SK-N-SH (cell line): ENCODE results near the gene CNST. TPM values are rescaled to one million over a fixed set of nuclear protein-coding genes. Genes with fewer than 3 reads are reported as not detected.
"Not testable (repeated sequence)": the region's sequence is repeated elsewhere in the genome, so short reads cannot be mapped to it uniquely, and the experiment has no call there.

Experiments used
- CTCF ChIA-PET: fragments of 300-600, 350-600 bp; formaldehyde crosslinking; extraction: SDS; loops from one replicate; lab custom pipeline; 2021; lab: Yijun Ruan, JAX
- POLR2A ChIA-PET: fragments of 350-600 bp; sonication (Branson Sonifier 250); formaldehyde crosslinking; extraction: SDS; loops from one replicate; lab custom pipeline; 2020; ENCODE audit warnings: antibody characterized with exemption, inconsistent platforms; lab: Yijun Ruan, JAX
- DNase-seq: peaks from one replicate; pipeline ENCODE4 v3.0.0; 2012
- H2AFZ ChIP-seq: fragments of 200-600 bp; sonication (generic); 2 replicates; pipeline ENCODE4 v1.8.1; 2016; ENCODE audit warnings: antibody characterized with exemption, mild to moderate bottlenecking, low read depth
- H3F3A ChIP-seq: fragments of 200-600 bp; sonication (generic); replicated peaks from 2 replicates; pipeline ENCODE3; 2016; ENCODE audit warnings: antibody characterized with exemption, mild to moderate bottlenecking; ENCODE audit not compliant: insufficient read depth
- H3K27ac ChIP-seq, 2 experiments: fragments of 200-500 bp in 1 of 2; fragments of 200-600 bp in 1 of 2; sonication (Bioruptor generic) in 1 of 2; sonication (generic), shearing (Covaris generic) in 1 of 2; 2 replicates each; pipeline versions ENCODE4 v1.5.1 to v1.6.1; 2014 to 2016; ENCODE audit warnings: low read depth in 2 of 2, inconsistent platforms in 1 of 2, low read length in 1 of 2, mild to moderate bottlenecking in 1 of 2, mixed read lengths in 1 of 2
- H3K27me3 ChIP-seq: fragments of 200-600 bp; sonication (generic), shearing (Covaris generic); 2 replicates; pipeline ENCODE4 v1.6.1; 2016; ENCODE audit warnings: mixed run types; ENCODE audit not compliant: insufficient read depth
- H3K36me3 ChIP-seq, 2 experiments: fragments of 200-500 bp in 1 of 2; fragments of 200-600 bp in 1 of 2; sonication (Bioruptor generic) in 1 of 2; sonication (generic) in 1 of 2; replicated peaks in 1 of 2; 2 replicates each; pipeline versions ENCODE3 to v1.5.1; 2014 to 2016; ENCODE audit warnings: low read length in 1 of 2, mild to moderate bottlenecking in 1 of 2; ENCODE audit not compliant: insufficient read depth in 2 of 2, control insufficient read depth in 1 of 2
- H3K4me1 ChIP-seq, 2 experiments: fragments of 200-500 bp in 1 of 2; fragments of 200-600 bp in 1 of 2; sonication (Bioruptor generic) in 1 of 2; sonication (generic), shearing (Covaris generic) in 1 of 2; 2 replicates each; pipeline versions ENCODE4 v1.5.1 to v1.6.1; 2014 to 2016; ENCODE audit warnings: low read depth in 1 of 2, low read length in 1 of 2, mixed run types in 1 of 2; ENCODE audit not compliant: insufficient read depth in 2 of 2, control insufficient read depth in 1 of 2
- H3K4me2 ChIP-seq: fragments of 200-600 bp; sonication (generic), shearing (Covaris generic); 2 replicates; pipeline ENCODE4 v1.6.1; 2017; ENCODE audit warnings: mixed run types
- H3K4me3 ChIP-seq, 2 experiments: fragments of 200-500 bp in 1 of 2; fragments of 200-600 bp in 1 of 2; sonication (Bioruptor generic) in 1 of 2; sonication (generic), shearing (Covaris generic) in 1 of 2; 2 replicates each; pipeline versions ENCODE4 v1.5.1 to v1.8.1; 2014 to 2016; ENCODE audit warnings: low read depth in 2 of 2, inconsistent platforms in 1 of 2, low read length in 1 of 2, mild to moderate bottlenecking in 1 of 2, mixed read lengths in 1 of 2, moderate library complexity in 1 of 2
- H3K79me2 ChIP-seq: fragments of 200-600 bp; sonication (generic); 2 replicates; pipeline ENCODE4 v1.8.1; 2017; ENCODE audit warnings: mild to moderate bottlenecking; ENCODE audit not compliant: insufficient read depth
- H3K9ac ChIP-seq: fragments of 200-600 bp; sonication (generic); 2 replicates; pipeline ENCODE4 v1.6.1; 2017; ENCODE audit warnings: mixed run types
- H3K9me2 ChIP-seq: fragments of 200-600 bp; sonication (generic); 2 replicates; pipeline ENCODE4 v1.6.1; 2017; ENCODE audit warnings: mixed run types
- H3K9me3 ChIP-seq: fragments of 200-600 bp; sonication (generic); 2 replicates; pipeline ENCODE4 v1.6.1; 2017; ENCODE audit warnings: mixed run types, mild to moderate bottlenecking, moderate library complexity
- H4K20me1 ChIP-seq: fragments of 200-600 bp; sonication (generic); 2 replicates; pipeline ENCODE4 v1.6.1; 2017; ENCODE audit warnings: mild to moderate bottlenecking, mixed run types; ENCODE audit not compliant: insufficient read depth
- EP300 ChIP-seq, 2 experiments: IDR thresholded peaks; 2 replicates each; pipeline versions ENCODE4 v1.4.0 to v1.6.1; 2012; ENCODE audit warnings: borderline replicate concordance in 1 of 2, low read depth in 1 of 2, low read length in 1 of 2
- EZH2phosphoT487 ChIP-seq: fragments of 200-600 bp; sonication (generic); IDR thresholded peaks from 2 replicates; pipeline ENCODE4 v1.6.1; 2017; ENCODE audit warnings: low read depth, mixed run types, mild to moderate bottlenecking, antibody characterized with exemption, moderate library complexity, borderline replicate concordance
- FOSL2 ChIP-seq: IDR thresholded peaks from 2 replicates; pipeline ENCODE4 v1.4.0; 2012; ENCODE audit warnings: low read depth, mild to moderate bottlenecking, moderate library complexity, borderline replicate concordance
- FOXJ3 ChIP-seq: sonication (generic); formaldehyde crosslinking; IDR thresholded peaks from 2 replicates; pipeline ENCODE4 v1.5.1; 2020; ENCODE audit warnings: mild to moderate bottlenecking, missing genetic modification reagents
- FOXM1 ChIP-seq: IDR thresholded peaks from 2 replicates; pipeline ENCODE4 v1.4.0; 2012; ENCODE audit warnings: low read depth, mild to moderate bottlenecking
- GABPA ChIP-seq: IDR thresholded peaks from 2 replicates; pipeline ENCODE4 v1.4.0; 2012; ENCODE audit warnings: low read depth, mild to moderate bottlenecking
- MEF2A ChIP-seq: IDR thresholded peaks from 2 replicates; pipeline ENCODE4 v1.4.0; 2012; ENCODE audit warnings: low read depth, borderline replicate concordance
- MXI1 ChIP-seq: IDR thresholded peaks from 2 replicates; pipeline ENCODE4 v1.6.1; 2012; ENCODE audit warnings: mild to moderate bottlenecking, low read depth, low read length, improper control_type of control experiment
- NFIC ChIP-seq: IDR thresholded peaks from 2 replicates; pipeline ENCODE4 v1.4.0; 2012; ENCODE audit warnings: borderline replicate concordance
- POLR2AphosphoS5 ChIP-seq: IDR thresholded peaks from 2 replicates; pipeline ENCODE4 v1.6.1; 2012; ENCODE audit warnings: low read depth, low read length
- RCOR1 ChIP-seq: fragments of 150-350 bp; IDR thresholded peaks from 2 replicates; pipeline ENCODE4 v1.6.1; 2017; ENCODE audit warnings: antibody characterized with exemption, low read length
- RXRA ChIP-seq: IDR thresholded peaks from 2 replicates; pipeline ENCODE4 v1.4.0; 2012; ENCODE audit warnings: low read depth, mild to moderate bottlenecking, borderline replicate concordance
- SIN3A ChIP-seq: IDR thresholded peaks from 2 replicates; pipeline ENCODE4 v1.6.1; 2012; ENCODE audit warnings: low read depth, mild to moderate bottlenecking, low read length, moderate library complexity, borderline replicate concordance
- TAF1 ChIP-seq: IDR thresholded peaks from 2 replicates; pipeline ENCODE4 v1.6.1; 2012; ENCODE audit warnings: low read depth, mild to moderate bottlenecking, low read length, moderate library complexity, borderline replicate concordance
- WGBS: methylation state at CpG from one replicate; pipeline ENCODE4 v1.1.6; 2017; ENCODE audit warnings: low lambda C conversion rate; 5-methylcytosine and 5-hydroxymethylcytosine counted together
- polyA plus RNA-seq, 3 experiments: library from polyadenylated mRNA; depleted of rRNA; stranded (reverse); fragments of >200 nt; gene quantifications; 2 replicates each; pipeline ENCODE4 v1.2.3, GENCODE V29; 2012
- TF ChIP-seq, protein P1 (sequence below): IDR thresholded peaks from 2 replicates; pipeline ENCODE4 v1.4.0; 2012; ENCODE audit warnings: low read depth, borderline replicate concordance
- TF ChIP-seq, protein P2 (sequence below): IDR thresholded peaks from 2 replicates; pipeline ENCODE4 v1.4.0; 2012; ENCODE audit warnings: low read depth, borderline replicate concordance
- TF ChIP-seq, protein P3 (sequence below): fragments of 200-600 bp; sonication (generic); IDR thresholded peaks from 2 replicates; pipeline ENCODE4 v1.6.1; 2017; ENCODE audit warnings: antibody characterized with exemption, mild to moderate bottlenecking, moderate library complexity
- TF ChIP-seq, protein P4 (sequence below): fragments of 150-350 bp; IDR thresholded peaks from 2 replicates; pipeline ENCODE4 v1.6.1; 2016; ENCODE audit warnings: mild to moderate bottlenecking, low read depth, low read length

Gene CNST
- polyA plus RNA-seq, 1 of the 3 experiments (the other 2 are of a cell fraction) = 21.7 TPM

DNA sequence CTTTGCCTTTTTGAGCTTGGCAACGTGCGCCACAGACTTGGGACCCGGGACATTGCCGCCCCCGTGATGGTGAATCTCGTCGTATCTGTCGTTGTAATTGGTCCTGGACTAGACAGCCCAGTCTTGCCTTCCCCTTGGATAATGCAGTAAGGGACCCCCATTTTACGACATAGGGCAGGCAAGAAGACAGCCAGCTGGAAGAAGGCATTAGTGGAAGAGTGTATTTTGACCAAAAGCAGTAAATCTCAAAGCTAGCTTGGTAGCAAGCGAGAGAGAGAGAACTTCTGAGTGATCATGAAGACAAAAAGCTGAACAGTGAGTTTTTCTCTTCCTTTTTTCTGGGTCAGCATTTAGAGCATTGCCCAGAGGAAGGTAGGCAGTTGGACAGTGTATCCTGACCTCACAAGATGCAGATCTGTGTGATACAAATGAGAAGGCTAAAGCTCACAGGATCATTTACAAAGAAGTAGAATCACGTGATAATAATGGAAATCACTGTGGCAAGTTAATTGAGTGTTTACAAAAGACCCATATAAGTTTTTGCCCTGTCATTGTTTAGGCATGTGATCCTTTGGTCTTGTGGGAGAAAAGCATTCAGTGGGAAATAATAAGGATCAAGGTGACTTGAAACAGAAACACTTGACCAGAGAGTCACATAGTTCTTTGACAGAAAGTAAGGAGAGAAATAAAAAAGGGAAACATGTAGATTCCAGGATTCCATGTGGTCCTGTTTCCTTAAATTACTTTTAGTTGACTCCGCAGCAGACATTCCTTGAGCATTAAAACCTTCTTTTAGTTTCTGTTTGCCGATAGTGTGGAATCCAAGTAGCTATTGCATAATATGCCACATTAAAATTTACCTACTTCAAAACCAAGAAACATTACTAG lies 66.3 kb downstream of the CNST start (continued):
- TF ChIP-seq EZH2phosphoT487 (no peak), TAF1 (no peak), SIN3A (peak; percentile 22; the same call in 1 of the 2 replicates), FOXM1 (no peak), FOSL2 (peak; percentile 47; the same call in 1 of the 2 replicates), GABPA (no peak)
- TF ChIP-seq, protein P1, sequence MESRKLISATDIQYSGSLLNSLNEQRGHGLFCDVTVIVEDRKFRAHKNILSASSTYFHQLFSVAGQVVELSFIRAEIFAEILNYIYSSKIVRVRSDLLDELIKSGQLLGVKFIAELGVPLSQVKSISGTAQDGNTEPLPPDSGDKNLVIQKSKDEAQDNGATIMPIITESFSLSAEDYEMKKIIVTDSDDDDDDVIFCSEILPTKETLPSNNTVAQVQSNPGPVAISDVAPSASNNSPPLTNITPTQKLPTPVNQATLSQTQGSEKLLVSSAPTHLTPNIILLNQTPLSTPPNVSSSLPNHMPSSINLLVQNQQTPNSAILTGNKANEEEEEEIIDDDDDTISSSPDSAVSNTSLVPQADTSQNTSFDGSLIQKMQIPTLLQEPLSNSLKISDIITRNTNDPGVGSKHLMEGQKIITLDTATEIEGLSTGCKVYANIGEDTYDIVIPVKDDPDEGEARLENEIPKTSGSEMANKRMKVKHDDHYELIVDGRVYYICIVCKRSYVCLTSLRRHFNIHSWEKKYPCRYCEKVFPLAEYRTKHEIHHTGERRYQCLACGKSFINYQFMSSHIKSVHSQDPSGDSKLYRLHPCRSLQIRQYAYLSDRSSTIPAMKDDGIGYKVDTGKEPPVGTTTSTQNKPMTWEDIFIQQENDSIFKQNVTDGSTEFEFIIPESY = no peak
- TF ChIP-seq, protein P2, sequence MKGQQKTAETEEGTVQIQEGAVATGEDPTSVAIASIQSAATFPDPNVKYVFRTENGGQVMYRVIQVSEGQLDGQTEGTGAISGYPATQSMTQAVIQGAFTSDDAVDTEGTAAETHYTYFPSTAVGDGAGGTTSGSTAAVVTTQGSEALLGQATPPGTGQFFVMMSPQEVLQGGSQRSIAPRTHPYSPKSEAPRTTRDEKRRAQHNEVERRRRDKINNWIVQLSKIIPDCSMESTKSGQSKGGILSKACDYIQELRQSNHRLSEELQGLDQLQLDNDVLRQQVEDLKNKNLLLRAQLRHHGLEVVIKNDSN = peak; percentile 68

DNA sequence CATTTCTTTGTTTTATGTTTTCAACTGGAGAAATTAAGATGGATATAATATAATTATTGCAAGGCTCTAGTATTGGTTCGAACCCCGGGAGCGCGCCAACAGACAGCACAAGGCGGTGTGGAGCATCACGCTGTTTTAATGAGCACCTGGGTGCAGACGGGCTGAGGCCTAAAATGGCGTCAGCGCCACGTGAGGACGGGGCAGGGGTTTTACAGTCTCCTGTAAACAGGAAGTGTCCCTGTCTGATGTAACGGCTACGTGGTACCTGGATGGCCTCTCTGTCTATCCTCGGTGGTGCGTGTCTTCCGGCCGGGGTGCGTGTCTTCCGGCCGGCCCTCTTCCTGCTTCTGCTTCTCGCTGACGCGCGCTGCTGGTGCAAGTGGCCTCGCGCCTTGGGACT lies 68.4 kb downstream of the CNST start:
- peaks cover 10 to 25% of the 10 kb centered on the region in 2 experiments for H3K4me1 ChIP-seq
- CTCF ChIA-PET, H3K4me2 ChIP-seq, H3K9me3 ChIP-seq, H3K27me3 ChIP-seq, POLR2A ChIA-PET, H3K27ac ChIP-seq, H3K4me3 ChIP-seq, H3K9ac ChIP-seq, H3K9me2 ChIP-seq, H2AFZ ChIP-seq, DNase-seq, H4K20me1 ChIP-seq: not testable (repeated sequence)
- H3K36me3 ChIP-seq = peaks cover 18 to 41% of the 10 kb centered on the region in 2 experiments
- 87% methylated on average over 10 of the region's 26 CpGs for WGBS
- H3K79me2 ChIP-seq = peaks cover 35% of the 10 kb centered on the region; the same call in 1 of the 2 replicates
- peaks cover 37% of the 10 kb centered on the region for H3F3A ChIP-seq

DNA sequence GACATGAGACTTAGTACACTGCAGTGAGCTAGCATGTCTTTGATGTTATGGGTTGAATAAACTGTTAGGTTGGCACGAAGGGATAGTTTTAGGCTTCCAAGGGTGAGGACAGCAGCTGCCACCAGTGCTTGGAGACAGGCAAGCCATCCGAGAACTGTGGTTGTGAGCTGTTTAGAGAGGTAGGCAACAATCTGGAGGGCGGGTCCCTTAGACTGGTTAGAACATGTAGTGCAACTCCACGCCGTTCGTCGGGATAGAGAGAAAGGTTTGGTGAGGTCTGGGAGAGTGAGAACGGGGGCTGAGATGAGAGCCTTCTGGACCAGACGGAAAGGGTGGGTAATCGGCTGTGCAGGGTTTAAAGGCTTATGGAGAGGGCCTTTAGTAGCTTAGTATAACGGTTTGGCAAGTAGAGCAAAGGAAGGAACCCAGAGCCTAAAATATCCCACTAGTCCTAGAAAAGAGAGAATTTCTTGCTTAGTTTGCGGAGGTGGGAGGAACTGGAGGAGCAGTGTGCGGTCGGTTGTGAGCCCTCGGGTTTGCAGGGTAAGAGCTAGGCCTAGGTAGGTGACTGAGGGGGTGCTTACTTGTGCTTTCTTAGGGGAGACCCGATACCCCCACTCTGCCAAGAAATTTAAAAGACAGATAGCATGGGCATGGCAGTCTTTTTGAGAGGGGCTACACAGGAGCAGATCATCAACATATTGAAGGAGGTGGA lies 72.8 kb downstream of the CNST start:
- Histone ChIP-seq H3F3A (peaks cover 25% of the 10 kb centered on the region), H3K9me3 (no peaks in the 10 kb centered on the region), H3K4me3 (no peak overlapping the region), H2AFZ (no peak overlapping the region), H3K9ac (no peak overlapping the region), H3K9me2 (no peaks in the 10 kb centered on the region), H3K4me1 (peaks cover 2 to 3% of the 10 kb centered on the region in 2 experiments; a peak in 3 of 4 replicates), H4K20me1 (no peaks in the 10 kb centered on the region), H3K27me3 (no peaks in the 10 kb centered on the region), H3K4me2 (no peak overlapping the region), H3K36me3 (peaks cover 32 to 51% of the 10 kb centered on the region in 2 experiments), H3K79me2 (peaks cover 43% of the 10 kb centered on the region), H3K27ac (no peak overlapping the region)
- POLR2A ChIA-PET = no interaction called here
- 97% methylated on average over 15 of the region's 16 CpGs for WGBS
- CTCF ChIA-PET = no interaction called here
- DNase-seq = no peak
- no peak for TF ChIP-seq NFIC
- TF ChIP-seq EP300 (IDR thresholded peaks at IDR 0.05; ENCODE audit: borderline replicate concordance in 1 of 2, low read depth in 1 of 2, low read length in 1 of 2) = no peak
- no peak for TF ChIP-seq FOXJ3 (CRISPR knock-in tag)
- no peak for TF ChIP-seq POLR2AphosphoS5
- TF ChIP-seq, protein P3, sequence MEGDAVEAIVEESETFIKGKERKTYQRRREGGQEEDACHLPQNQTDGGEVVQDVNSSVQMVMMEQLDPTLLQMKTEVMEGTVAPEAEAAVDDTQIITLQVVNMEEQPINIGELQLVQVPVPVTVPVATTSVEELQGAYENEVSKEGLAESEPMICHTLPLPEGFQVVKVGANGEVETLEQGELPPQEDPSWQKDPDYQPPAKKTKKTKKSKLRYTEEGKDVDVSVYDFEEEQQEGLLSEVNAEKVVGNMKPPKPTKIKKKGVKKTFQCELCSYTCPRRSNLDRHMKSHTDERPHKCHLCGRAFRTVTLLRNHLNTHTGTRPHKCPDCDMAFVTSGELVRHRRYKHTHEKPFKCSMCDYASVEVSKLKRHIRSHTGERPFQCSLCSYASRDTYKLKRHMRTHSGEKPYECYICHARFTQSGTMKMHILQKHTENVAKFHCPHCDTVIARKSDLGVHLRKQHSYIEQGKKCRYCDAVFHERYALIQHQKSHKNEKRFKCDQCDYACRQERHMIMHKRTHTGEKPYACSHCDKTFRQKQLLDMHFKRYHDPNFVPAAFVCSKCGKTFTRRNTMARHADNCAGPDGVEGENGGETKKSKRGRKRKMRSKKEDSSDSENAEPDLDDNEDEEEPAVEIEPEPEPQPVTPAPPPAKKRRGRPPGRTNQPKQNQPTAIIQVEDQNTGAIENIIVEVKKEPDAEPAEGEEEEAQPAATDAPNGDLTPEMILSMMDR = no peak
- no peak for TF ChIP-seq RCOR1
- TF ChIP-seq TAF1 = no peak
- TF ChIP-seq MXI1 = no peak
- TF ChIP-seq, protein P4, sequence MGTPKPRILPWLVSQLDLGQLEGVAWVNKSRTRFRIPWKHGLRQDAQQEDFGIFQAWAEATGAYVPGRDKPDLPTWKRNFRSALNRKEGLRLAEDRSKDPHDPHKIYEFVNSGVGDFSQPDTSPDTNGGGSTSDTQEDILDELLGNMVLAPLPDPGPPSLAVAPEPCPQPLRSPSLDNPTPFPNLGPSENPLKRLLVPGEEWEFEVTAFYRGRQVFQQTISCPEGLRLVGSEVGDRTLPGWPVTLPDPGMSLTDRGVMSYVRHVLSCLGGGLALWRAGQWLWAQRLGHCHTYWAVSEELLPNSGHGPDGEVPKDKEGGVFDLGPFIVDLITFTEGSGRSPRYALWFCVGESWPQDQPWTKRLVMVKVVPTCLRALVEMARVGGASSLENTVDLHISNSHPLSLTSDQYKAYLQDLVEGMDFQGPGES = no peak
- TF ChIP-seq MEF2A = no peak
- TF ChIP-seq RXRA = no peak
